SHP77 treated with DMSO at 0.1 percent for 48 hours (cell line): Measurements from ENCODE around the gene GON4L.
"Not testable (repeated sequence)": the region's sequence is repeated elsewhere in the genome, so short reads cannot be mapped to it uniquely, and the experiment has no call there.

Experiments used
- DNase-seq: peaks from one replicate; lab custom pipeline; 2025; lab: John Stamatoyannopoulos, UW

The GON4L gene

DNA sequence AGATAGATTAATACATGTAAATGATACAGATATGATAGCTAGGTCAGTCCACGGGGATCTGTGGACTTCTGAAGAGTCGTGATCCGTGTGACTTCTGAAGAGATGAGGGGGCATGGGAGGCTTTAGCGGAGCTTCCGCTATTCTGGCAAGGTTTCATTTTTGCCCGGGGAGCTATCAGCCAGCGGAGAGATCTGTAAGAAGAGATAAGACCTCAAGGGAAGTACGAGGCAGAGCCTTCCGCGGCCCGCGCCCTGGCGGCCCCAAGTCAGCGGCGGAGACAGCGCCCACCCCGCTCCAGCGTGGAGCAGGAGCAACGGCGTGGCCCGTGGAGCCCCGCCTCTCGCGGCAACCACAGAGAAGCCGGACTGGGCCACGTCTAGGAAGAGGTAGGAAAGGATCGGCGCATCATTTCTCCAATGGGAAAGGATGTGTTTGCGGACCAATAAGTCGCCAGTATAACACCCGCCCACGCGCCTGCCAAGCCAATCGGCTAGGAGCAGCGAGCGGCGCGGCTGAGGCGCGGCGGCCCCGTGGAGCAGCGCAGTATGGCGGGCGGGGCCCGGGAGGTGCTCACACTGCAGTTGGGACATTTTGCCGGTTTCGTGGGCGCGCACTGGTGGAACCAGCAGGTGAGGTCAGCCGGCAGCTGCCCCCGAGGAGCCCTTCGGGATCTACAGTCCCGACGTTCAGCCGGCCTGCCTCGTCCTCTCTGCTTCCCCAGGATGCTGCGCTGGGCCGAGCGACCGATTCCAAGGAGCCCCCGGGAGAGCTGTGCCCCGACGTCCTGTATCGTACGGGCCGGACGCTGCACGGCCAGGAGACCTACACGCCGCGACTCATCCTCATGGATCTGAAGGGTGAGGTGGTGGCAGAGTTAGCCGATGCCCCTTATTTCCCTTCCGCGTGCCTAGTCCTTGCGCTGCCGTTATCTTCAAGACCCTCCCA is 111.5 kb downstream of the GON4L start:
- peak; percentile 99 for DNase-seq

DNA sequence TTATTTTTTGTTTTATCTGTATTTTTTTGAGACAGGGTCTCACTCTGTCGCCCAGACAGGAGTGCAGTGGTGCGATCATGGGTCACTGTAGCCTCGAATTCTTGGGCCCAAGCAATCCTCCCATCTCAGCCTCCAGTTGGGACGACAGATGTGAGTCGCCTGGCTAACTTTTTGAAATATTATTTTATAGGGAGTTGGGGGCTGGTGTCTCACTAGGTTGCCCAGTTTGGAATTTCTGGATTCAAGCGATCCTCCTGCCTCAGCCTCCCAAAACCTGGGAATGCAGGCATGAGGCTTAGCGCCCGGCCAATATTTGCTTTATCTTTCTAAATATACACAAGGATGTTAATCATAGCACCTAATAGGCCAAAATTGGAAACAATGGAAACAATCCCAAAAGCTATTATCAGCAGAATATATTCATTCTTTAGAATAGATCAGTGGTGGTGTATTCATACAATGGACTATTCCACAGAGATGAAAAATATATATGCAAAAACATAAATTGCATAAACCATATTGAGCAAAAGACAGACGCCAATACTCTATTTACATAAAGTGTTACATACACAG is 112.2 kb downstream of the GON4L start:
- no peak for DNase-seq

DNA sequence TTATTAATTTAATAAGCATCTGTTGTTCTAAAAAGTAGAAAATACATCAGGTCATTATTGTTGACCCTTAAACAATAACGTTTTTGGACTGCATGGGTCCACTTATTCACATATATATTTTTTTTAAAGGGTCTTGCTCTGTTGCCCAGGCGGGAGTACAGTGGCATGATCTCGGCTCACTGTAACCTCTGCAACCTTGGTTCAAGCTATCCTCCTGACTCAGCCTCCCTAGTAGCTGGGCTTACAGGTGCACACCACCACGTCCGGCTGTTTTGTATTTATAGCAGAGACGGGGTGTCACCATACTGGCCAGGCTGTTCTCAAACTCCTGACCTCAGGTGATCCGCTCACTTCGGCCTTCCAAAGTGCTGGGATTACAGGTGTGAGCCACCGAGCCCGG is 115.1 kb downstream of the GON4L start:
- no peak for DNase-seq

DNA sequence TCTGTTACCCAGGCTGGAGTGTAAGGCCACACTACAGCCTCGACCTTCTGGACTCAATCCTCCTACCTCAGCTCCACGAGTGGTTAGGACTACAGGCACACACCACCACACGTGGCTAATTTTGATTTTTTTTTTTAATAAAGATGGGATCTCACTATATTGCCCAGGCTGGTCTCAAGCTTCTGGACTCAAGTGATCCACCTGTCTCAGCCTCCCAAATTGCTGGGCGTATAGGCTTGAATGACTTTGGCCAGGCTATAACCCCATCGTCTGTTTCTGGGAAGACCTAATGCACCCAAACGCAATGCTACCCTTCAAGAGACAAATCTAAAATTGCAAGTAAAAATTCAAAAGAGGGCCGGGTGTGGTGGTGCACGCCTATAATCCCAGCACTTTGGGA is 116.0 kb downstream of the GON4L start:
- no peak for DNase-seq

DNA sequence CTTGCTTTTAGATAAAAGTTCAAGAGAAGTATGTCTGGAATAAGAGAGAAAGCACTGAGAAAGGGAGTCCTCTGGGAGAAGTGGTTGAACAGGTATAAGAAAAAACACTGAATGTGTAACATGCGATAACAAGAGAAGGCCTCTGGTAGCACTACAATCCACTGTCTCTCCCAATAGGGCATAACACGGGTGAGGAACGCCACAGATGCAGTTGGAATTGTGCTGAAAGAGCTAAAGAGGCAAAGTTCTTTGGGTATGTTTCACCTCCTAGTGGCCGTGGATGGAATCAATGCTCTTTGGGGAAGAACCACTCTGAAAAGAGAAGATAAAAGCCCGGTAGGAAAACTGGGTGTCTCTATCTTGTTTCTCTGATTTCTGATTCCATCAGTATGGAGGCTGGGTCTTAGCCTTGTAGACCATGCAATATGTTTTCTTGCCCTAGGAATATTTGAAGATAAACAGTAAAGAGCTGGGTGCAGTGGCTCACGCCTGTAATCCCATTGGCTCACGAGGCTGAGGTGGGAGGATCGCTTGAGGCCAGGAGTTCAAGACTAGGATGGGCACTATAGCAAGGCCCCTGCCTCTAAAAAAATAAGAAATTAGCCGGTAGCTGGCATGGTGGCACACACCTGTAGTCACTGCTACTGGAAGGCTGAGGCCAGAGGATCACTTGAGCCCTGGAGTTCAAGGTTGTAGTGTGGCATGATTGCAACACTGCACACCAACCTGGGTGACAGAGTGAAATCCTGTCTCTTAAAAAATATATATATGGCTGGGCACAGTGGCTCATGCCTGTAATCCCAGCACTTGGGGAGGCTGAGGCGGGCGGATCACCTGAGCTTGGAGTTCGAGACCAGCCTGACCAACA is 127.7 kb downstream of the GON4L start:
- peak; percentile 48 for DNase-seq

DNA sequence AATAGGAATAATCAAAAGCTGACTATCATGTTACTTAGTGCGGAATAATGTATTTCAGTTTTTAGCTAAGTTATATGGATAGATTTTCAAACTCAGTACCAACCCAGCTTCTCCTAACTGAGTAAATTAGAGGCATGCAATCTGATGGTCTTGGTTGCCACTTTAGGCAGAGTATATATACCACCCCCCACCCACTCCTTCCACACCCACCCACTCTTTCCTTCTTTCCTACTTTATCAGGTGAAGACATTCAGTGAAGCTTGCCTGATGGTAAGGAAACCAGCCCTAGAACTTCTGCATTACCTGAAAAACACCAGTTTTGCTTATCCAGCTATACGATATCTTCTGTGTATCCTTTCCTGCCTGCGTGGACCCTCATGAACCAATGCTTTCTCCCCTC is 131.9 kb downstream of the GON4L start:
- no peak for DNase-seq

DNA sequence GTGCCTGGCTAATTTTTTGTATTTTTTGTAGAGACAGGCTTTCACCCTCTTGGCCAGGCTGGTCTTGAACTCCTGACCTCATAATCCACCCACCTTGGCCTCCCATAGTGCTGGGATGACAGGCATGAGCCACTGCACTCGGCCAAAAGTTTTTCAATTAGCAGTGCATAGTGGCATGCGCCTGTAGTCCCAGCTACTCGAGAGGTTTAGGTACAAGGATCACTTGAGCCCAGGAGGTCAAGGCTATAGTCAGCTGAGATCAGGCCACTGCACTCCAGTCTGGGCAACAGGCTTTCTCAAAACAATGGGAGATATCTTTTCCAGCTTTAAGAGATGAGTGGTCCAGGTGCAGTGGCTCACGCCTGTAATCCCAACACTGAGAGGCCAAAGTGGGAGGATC is 137.3 kb downstream of the GON4L start:
- no peak for DNase-seq

DNA sequence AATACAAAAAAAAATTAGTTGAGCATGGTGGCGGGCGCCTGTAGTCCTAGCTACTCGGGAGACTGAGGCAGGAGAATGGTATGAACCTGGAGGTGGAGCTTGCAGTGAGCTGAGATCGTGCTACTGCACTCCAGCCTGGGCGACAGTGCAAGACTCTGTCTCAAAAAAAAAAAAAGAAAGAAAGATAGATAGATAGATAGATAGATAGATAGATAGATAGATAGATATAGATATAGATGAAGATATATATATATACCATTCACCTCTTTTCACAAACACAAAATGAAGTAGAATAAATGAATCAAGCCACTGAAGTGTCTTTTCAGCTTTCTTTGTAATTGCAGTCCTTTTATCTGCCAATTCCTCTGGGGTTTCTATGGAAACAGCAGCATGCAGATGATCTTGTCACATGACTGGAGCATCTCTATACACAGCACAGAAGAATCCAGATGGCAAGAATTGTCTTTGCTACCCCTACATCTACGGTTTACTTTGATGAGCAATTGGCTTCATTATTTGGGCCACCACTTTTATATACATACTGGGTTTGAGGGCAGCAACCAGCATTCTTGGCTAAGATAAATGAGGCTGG is 138.4 kb downstream of the GON4L start:
- not testable (repeated sequence) for DNase-seq

DNA sequence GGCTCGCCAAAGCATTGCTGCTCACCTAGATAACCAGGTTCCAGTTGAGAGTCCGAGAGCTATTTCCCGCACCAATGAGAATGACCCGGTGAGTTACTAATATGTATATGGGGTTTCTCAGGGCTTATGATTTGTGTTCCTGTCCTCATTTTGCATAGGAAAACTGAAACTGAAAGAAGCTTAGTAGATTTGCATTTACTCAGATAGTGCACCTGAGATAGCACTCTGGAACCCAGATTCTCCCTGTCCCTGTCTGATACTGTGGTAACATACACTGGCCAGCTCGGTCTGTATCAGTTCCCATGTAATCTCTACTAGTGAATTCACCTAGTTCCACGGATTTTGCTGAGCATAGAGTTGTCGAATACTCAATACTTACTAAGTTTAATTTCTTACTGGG is 140.0 kb downstream of the GON4L start:
- DNase-seq: no peak

DNA sequence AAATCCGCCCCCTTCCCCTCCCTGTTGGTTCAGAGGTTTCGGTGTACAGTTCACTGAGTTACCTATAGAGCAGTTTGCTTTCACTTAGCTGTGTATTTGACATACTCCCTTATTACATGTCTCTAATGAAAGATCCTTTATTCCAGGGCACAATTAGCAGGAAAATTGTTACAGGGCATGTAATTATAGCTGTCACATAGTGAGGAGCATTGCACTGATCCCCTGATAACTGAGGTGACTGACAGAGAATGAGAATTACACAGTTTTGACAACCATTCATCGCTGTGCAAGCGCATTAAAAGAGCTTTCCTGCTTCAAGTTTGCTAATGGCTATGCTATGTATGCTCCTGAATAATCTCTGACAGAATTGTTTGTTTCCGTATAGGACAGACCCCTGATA is 141.2 kb downstream of the GON4L start:
- DNase-seq: no peak

DNA sequence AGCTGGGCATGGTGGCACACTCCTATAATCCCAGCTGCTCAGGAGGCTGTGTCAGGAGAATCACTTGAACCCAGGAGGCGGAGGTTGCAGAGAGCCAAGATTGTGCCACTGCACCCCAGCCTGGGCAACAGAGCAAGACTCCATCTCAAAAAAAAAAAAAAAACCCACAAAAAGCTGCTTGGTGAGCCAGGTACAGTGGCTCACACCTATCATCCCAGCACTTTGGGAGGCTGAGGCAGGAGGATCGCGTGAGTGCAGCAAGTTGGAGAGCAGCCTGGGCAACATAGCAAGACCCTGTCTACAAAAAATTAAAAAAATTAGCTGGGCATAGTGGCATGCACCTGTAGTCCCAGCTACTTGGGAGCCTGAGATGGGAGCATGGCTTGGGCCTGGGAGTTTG is 142.0 kb downstream of the GON4L start:
- DNase-seq: not testable (repeated sequence)

DNA sequence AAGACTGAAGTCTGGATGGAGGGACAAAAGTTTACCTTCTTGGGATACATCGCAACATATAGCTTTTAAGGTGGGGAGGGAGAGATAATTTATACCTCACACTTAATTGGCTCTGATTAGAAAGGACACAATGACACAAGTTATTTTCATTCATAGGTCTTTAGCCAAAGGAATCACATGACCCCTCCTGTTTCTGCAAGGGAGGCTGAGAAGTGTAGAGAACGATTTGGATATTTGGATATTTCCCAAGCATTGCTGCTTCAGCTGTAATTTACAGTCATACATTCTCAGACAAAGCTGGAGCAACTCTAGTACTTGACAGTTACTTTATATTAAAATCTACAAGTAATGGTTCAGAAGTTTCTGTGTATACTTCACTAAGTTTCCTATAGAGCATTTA is 143.9 kb downstream of the GON4L start:
- DNase-seq: no peak

DNA sequence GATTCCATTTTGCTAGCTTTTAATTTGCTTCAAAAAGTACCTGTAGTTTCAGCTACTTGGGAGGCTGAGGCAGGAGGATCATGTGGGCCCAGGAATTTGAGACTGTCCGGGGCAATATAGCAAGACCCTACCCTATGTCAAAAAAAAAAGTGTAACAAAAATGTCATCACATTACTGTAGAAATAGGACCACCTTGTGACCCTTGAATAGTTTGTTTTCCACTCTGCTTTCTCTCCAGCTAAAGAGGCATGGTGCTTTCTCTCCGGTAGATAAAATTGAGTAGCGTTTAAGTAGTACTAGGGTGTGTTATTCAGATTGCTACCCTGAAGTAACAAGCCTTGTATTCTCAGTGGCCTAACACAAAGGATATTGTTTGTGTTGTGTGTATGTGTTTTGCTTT is 144.4 kb downstream of the GON4L start:
- DNase-seq: not testable (repeated sequence)

DNA sequence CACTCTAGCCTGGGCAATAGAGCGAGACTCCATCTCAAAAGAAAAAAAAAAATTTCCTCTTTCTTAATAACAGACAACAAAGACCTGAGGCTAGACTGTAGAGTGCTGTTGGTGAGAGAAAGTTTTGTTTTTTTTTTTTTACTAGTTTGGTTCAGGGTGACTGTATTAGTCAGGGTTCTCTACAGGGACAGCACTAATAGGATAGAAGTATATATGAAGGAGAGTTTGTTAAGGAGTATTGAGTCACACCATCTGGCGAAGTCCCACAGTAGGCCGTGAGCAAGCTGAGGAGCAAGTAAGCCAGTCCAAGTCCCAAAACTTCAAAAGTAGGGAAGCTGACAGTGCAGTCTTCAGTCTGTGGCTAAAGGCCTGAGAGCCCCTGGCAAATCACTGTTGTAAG is 145.6 kb downstream of the GON4L start:
- DNase-seq: not testable (repeated sequence)

DNA sequence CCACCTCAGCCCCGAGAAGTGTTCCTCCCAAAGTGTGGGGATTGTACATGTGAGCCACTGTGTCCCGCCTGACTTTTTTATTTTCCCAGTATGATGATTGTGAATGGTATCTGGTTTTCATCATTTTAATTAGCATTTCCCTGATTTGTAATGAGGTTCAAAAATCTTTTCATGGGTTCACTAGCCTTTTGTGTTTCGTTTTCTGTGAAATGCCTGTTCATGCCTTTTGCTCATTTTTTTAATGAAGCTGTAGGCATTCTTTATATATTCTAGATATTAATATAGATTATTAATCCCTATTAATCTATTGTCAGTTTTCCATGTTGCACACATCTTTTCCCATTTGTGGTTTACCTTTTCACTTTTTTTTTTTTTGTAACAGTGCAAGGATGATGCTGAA is 147.6 kb downstream of the GON4L start:
- DNase-seq: no peak

DNA sequence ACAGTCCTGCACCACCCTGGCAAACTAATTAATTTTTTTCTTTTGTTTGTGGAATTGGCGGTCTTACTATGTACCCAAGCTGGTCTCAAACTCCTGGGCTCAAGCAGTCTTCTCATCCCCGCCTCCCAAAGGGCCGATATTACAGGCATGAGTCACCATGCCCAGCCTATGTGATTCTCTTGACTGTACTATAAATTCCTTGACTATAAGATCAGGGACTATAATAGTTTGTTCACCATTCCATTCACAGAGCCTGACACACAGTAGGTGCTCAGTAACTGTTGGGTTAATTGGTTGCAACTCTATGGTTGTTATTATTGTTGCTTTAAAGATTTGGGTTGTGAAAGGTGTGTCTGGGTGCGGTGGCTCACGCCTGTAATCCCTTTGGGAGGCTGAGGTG is 150.9 kb downstream of the GON4L start:
- no peak for DNase-seq

DNA sequence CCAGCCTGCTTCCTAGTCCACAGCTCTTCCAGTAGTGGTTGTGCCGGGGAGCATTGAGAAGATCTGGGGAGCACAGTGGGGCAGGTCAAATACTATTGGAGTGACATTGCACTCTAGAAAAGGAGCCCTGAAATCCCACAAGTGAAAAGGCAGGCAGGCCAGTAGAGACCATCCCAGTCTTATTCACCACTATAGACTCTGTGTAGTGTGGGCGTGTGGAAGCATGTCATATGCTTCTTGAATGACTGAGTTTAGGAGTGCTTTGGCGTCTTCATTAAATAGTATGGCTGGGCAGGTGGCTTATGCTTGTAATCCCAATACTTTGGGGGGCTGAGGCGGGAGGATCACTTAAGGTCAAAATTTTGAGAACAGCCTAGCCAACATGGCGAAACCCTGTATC is 152.6 kb downstream of the GON4L start:
- not testable (repeated sequence) for DNase-seq

DNA sequence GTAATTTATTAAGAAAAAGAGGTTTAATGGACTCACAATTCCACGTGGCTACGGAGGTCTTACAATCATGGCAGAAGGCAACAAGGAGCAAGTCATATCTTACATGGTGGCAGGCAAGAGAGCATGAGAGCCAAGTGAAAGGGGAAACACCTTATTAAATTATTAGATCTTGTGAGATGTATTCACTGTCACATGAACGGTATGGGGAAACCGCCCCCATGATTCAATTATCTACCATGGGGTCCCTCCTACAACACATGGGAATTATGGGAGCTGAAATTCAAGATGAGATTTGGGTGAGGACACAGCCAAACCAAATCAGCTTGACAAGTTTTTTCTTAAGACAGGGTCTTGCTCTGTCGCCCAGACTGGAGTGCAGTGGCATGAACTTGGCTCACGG is 153.8 kb downstream of the GON4L start:
- no peak for DNase-seq

DNA sequence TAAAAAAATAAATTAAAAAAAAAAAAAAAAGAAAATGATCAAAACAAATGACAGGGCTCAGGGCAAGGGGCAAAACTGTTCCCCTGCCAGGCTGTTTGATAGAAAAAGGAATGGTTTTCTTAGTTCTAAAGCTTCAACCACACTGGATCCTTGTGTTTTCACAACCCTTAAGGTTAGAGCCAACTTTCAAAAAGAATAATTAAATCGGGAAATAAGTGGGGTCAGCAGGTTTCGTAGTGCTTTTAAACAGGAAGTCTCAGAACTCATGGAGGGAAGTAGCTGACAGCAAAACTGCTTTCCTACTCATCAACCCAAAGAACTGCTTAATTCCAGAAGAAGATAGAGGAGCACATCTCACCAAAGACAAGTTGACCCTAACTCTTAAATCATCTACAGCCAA is 155.3 kb downstream of the GON4L start:
- not testable (repeated sequence) for DNase-seq
